ENCODE results near the gene TPRX2. TPM values are rescaled to one million over a fixed set of nuclear protein-coding genes. Genes with fewer than 3 reads are reported as not detected.

Gene TPRX2
- total and polyA plus RNA-seq, 10 of the 15 experiments (the other 5 are each of a cell fraction or from before 2014, with no cell fraction given): not detected

DNA sequence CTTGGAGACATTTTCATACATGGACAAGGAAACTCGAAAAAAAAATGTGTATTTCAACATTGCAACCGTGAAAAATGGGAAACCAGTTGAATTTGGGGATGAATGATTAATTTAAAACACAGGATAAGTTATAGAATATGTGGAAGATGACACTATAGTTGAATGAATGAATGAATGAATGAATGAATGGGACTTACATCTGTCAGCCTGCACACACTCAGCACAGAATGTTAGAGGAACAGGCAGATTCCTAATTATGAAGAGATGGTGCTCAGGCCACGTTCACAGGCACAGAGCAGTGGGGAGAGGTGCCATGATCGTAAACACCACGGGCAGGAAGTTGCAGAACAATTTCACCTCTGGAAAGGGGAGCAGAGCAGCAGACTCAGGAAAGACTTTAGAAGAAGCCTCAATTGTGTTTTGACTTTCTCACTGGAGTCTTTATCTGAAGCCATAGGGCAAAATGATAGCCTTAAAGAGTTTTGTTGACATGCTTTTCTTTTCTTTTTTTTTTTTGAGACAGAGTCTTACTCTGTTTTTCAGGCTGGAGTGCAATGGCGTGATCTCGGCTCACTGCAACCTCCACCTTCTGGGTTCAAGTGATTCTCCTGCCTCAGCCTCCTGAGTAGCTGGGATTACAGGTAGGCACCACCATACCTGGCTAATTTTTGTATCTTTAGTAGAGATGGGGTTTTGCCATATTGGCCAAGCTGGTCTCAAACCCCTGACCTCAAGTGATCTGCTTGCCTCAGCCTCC lies 32.0 kb downstream of the TPRX2 start:
- FAIRE-seq (no peak), ATAC-seq (no peak), DNase-seq (ENCODE audit: low read depth, low spot score) (no peak)
- H3K27ac ChIP-seq (ENCODE audit: control insufficient read depth, insufficient read depth): no peak overlapping the region
- intact Hi-C loops (cut with micrococcal nuclease; ENCODE audit: unreplicated experiment) (no loop called here), in situ Hi-C loops (cut with MboI) (no loop called here)
- no peaks in the 10 kb centered on the region for H3K79me2 ChIP-seq (ENCODE audit: control insufficient read depth, insufficient read depth, low read length)
- 6% methylated on average over 7 of the region's 7 CpGs for WGBS (ENCODE audit: insufficient coverage, insufficient replicate concordance, low lambda C conversion rate, missing lambda C conversion rate)
- H3K27me3 ChIP-seq (replicated peaks in 1 of 2; ENCODE audit: control insufficient read depth in 2 of 2, insufficient read depth in 2 of 2, low read length in 1 of 2): no peaks in the 10 kb centered on the region
- H2AFZ ChIP-seq (ENCODE audit: control insufficient read depth, low read depth, low read length): no peak overlapping the region
- no TSS peak for BruUV-seq (replicated peaks)
- H3K9me3 ChIP-seq (replicated peaks; ENCODE audit: control insufficient read depth, insufficient read depth, low read length): no peaks in the 10 kb centered on the region; the same call in 2 of the 3 replicates
- POLR2A ChIA-PET: no interaction called here
- H3K9ac ChIP-seq (ENCODE audit: control insufficient read depth, insufficient read depth, low read length): no peak overlapping the region
- H3K4me1 ChIP-seq (ENCODE audit: control insufficient read depth, insufficient read depth, low read length): no peaks in the 10 kb centered on the region
- CTCF ChIA-PET: no interaction called here
- RAD21 ChIA-PET (ENCODE audit: unreplicated experiment): no interaction called here
- no peaks in the 10 kb centered on the region for H3K36me3 ChIP-seq (ENCODE audit: control insufficient read depth in 2 of 2, insufficient read depth in 2 of 2, low read length in 1 of 2)
- SMC1A ChIA-PET (ENCODE audit: uncharacterized antibody, unreplicated experiment): no interaction called here
- H3K4me3 ChIP-seq: no peak overlapping the region
- H3K4me2 ChIP-seq (ENCODE audit: control insufficient read depth, insufficient read depth): no peak overlapping the region
- no peaks in the 10 kb centered on the region for H4K20me1 ChIP-seq (ENCODE audit: control insufficient read depth, insufficient read depth)
- TF ChIP-seq ZNF24 (IDR thresholded peaks at IDR 0.05) (peak; percentile 69), TBL1XR1 (IDR thresholded peaks at IDR 0.05; ENCODE audit: low read depth, low read length) (no peak)

DNA sequence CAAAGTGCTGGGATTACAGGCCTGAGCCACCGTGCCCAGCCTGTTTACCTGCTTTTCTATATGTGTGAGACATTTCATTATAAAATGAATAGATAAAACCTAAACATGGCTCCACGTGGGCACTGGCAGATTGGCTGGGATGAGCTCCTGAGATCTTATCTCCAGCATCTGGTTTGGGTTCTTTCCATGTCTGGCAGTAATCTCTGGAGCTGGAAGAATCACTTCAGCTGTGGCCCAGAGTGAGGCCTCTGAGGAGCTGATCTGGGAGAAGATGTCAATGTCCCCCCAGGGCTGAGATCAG lies 32.5 kb downstream of the TPRX2 start:
- H4K20me1 ChIP-seq (ENCODE audit: control insufficient read depth, insufficient read depth): no peaks in the 10 kb centered on the region
- no peak for FAIRE-seq
- no peaks in the 10 kb centered on the region for H3K79me2 ChIP-seq (ENCODE audit: control insufficient read depth, insufficient read depth, low read length)
- no peaks in the 10 kb centered on the region for H3K36me3 ChIP-seq (ENCODE audit: control insufficient read depth in 2 of 2, insufficient read depth in 2 of 2, low read length in 1 of 2)
- no peak for DNase-seq (ENCODE audit: low read depth, low spot score)
- H3K4me3 ChIP-seq: no peak overlapping the region
- no peak overlapping the region for H3K9ac ChIP-seq (ENCODE audit: control insufficient read depth, insufficient read depth, low read length)
- no peak for ATAC-seq
- in situ Hi-C loops (cut with MboI) (no loop called here), intact Hi-C loops (cut with micrococcal nuclease; ENCODE audit: unreplicated experiment) (no loop called here)
- POLR2A ChIA-PET: no interaction called here
- no peaks in the 10 kb centered on the region for H3K27me3 ChIP-seq (replicated peaks in 1 of 2; ENCODE audit: control insufficient read depth in 2 of 2, insufficient read depth in 2 of 2, low read length in 1 of 2)
- no peak overlapping the region for H3K27ac ChIP-seq (ENCODE audit: control insufficient read depth, insufficient read depth)
- H3K4me1 ChIP-seq (ENCODE audit: control insufficient read depth, insufficient read depth, low read length): no peaks in the 10 kb centered on the region
- H2AFZ ChIP-seq (ENCODE audit: control insufficient read depth, low read depth, low read length): no peak overlapping the region
- H3K9me3 ChIP-seq (replicated peaks; ENCODE audit: control insufficient read depth, insufficient read depth, low read length): no peaks in the 10 kb centered on the region; the same call in 2 of the 3 replicates
- RAD21 ChIA-PET (ENCODE audit: unreplicated experiment): no interaction called here
- WGBS (ENCODE audit: insufficient coverage, insufficient replicate concordance, low lambda C conversion rate, missing lambda C conversion rate): 5% methylated on average over 2 of the region's 2 CpGs
- TF ChIP-seq BCL11A (IDR thresholded peaks at IDR 0.05; ENCODE audit: low read depth, low read length) (no peak), NFYB (IDR thresholded peaks at IDR 0.05; ENCODE audit: insufficient read depth, low read depth, low read length) (no peak), CREB1 (IDR thresholded peaks at IDR 0.05; ENCODE audit: low read depth) (no peak), EED (IDR thresholded peaks at IDR 0.05; ENCODE audit: low read depth) (no peak), WRNIP1 (IDR thresholded peaks at IDR 0.05; ENCODE audit: borderline replicate concordance, low read depth, low read length) (no peak), BMI1 (IDR thresholded peaks at IDR 0.05; ENCODE audit: borderline replicate concordance) (no peak), POLR2A (IDR thresholded peaks at IDR 0.05; ENCODE audit: low read depth, low read length) (no peak), TBL1XR1 (IDR thresholded peaks at IDR 0.05; ENCODE audit: low read depth, low read length) (no peak)
- CTCF ChIA-PET: no interaction called here
- H3K4me2 ChIP-seq (ENCODE audit: control insufficient read depth, insufficient read depth): no peak overlapping the region
- SMC1A ChIA-PET (ENCODE audit: uncharacterized antibody, unreplicated experiment): no interaction called here
- BruUV-seq (replicated peaks): no TSS peak
